Endothelial cell of umbilical vein (primary cell): ENCODE measurements around the gene ASCL5. TPM values are rescaled to one million over a fixed set of nuclear protein-coding genes. Genes with fewer than 3 reads are reported as not detected.

Source experiments
- BruUV-seq: library from RNA; stranded (reverse); fragments of 400-500 nt; replicated peaks from 2 replicates; lab custom pipeline; 2021; lab: Mats Ljungman, UMichigan
- CTCF ChIA-PET: fragments of 300-600, 350-600 bp; sonication (Branson Sonifier 250); formaldehyde crosslinking; loops from one replicate; lab custom pipeline; 2021; ENCODE audit warnings: antibody characterized with exemption, inconsistent platforms; lab: Charles Lee
- POLR2A ChIA-PET: fragments of 300-600, 350-600 bp; sonication (Branson Sonifier 250); formaldehyde crosslinking; loops from one replicate; lab custom pipeline; 2021; ENCODE audit warnings: antibody characterized with exemption, inconsistent platforms; lab: Charles Lee
- DNase-seq: peaks from one replicate; pipeline ENCODE4 v3.0.0-alpha.2; 2011; ENCODE audit warnings: low read depth, low spot score
- FAIRE-seq: peaks from 2 replicates; lab custom pipeline; 2011; peaks lifted over from hg19 to GRCh38; lab: Jason Lieb, UNC
- H2AFZ ChIP-seq: 2 replicates; pipeline ENCODE4 v1.6.0; 2012; ENCODE audit warnings: low read depth, low read length, control low read depth, inconsistent platforms
- H3K27ac ChIP-seq: 2 replicates; pipeline ENCODE4 v1.5.1; 2011; ENCODE audit warnings: low read depth, mild to moderate bottlenecking, control low read depth, low read length, moderate library complexity; ENCODE audit not compliant: insufficient read depth
- H3K27me3 ChIP-seq, 2 experiments: 2 replicates each; pipeline versions ENCODE4 v1.6.0 to v1.6.1; 2011; ENCODE audit warnings: low read length in 2 of 2, mixed read lengths in 1 of 2; ENCODE audit not compliant: control insufficient read depth in 2 of 2, insufficient read depth in 2 of 2
- H3K36me3 ChIP-seq, 2 experiments: 2 replicates in 1 of 2; 3 replicates in 1 of 2; pipeline ENCODE4 v1.5.1; 2011; ENCODE audit warnings: low read length in 2 of 2, mild to moderate bottlenecking in 1 of 2, moderate library complexity in 1 of 2; ENCODE audit not compliant: control insufficient read depth in 2 of 2, insufficient read depth in 2 of 2; ENCODE audit errors: extremely low read depth in 1 of 2
- H3K4me1 ChIP-seq: 3 replicates; pipeline ENCODE4 v1.5.1; 2011; ENCODE audit warnings: mild to moderate bottlenecking, low read length; ENCODE audit not compliant: control insufficient read depth, insufficient read depth; ENCODE audit errors: extremely low read depth
- H3K4me2 ChIP-seq: 2 replicates; pipeline ENCODE4 v1.6.1; 2011; ENCODE audit warnings: low read length, control low read depth, mixed read lengths; ENCODE audit not compliant: insufficient read depth
- H3K4me3 ChIP-seq, 3 experiments: fragments of 200-600 bp in 1 of 3; sonication (generic), shearing (Covaris generic) in 1 of 3; replicated peaks in 1 of 3; 2 replicates each; pipeline ENCODE4 v1.5.1; 2011 to 2016; ENCODE audit warnings: control low read depth in 3 of 3, low read length in 3 of 3, mild to moderate bottlenecking in 2 of 3, inconsistent platforms in 1 of 3, low read depth in 1 of 3, moderate library complexity in 1 of 3; ENCODE audit not compliant: insufficient read depth in 1 of 3
- H3K79me2 ChIP-seq: 2 replicates; pipeline ENCODE4 v1.6.0; 2012; ENCODE audit warnings: low read length, inconsistent platforms; ENCODE audit not compliant: control insufficient read depth, insufficient read depth
- H3K9ac ChIP-seq: replicated peaks from 2 replicates; pipeline ENCODE3; 2011; ENCODE audit warnings: low read length, control low read depth; ENCODE audit not compliant: insufficient read depth; ENCODE audit errors: extremely low read depth
- H3K9me1 ChIP-seq: replicated peaks from 3 replicates; pipeline ENCODE4 v1.6.0; 2011; ENCODE audit warnings: mild to moderate bottlenecking, low read length; ENCODE audit not compliant: control insufficient read depth, insufficient read depth; ENCODE audit errors: extremely low read depth
- H3K9me3 ChIP-seq: replicated peaks from 2 replicates; pipeline ENCODE4 v1.5.1; 2012; ENCODE audit warnings: low read length, inconsistent platforms; ENCODE audit not compliant: control insufficient read depth, insufficient read depth
- H4K20me1 ChIP-seq: replicated peaks from 2 replicates; pipeline ENCODE3; 2011; ENCODE audit warnings: mild to moderate bottlenecking, low read length; ENCODE audit not compliant: control insufficient read depth, insufficient read depth; ENCODE audit errors: extremely low read depth
- EZH2 ChIP-seq: IDR thresholded peaks from 2 replicates; pipeline ENCODE4 v1.6.1; 2012; ENCODE audit warnings: borderline replicate concordance, low read depth, mild to moderate bottlenecking, moderate library complexity, low read length, inconsistent platforms; ENCODE audit not compliant: severe bottlenecking
- FOS ChIP-seq: IDR thresholded peaks from 2 replicates; pipeline ENCODE4 v1.6.1; 2011; ENCODE audit warnings: mild to moderate bottlenecking, low read length, moderate library complexity, borderline replicate concordance; ENCODE audit not compliant: insufficient read depth
- GATA2 ChIP-seq: IDR thresholded peaks from 2 replicates; pipeline ENCODE4 v1.7.0; 2011; ENCODE audit warnings: low read depth, mild to moderate bottlenecking, moderate library complexity, mixed read lengths, low read length; ENCODE audit not compliant: insufficient read length, insufficient read depth
- JUN ChIP-seq: IDR thresholded peaks from 2 replicates; pipeline ENCODE4 v1.6.1; 2011; ENCODE audit warnings: borderline replicate concordance, low read depth; ENCODE audit not compliant: insufficient read length, insufficient read depth
- MYC ChIP-seq: IDR thresholded peaks from one replicate; pipeline ENCODE4 v1.6.1; 2011; ENCODE audit warnings: mild to moderate bottlenecking, low read depth, low read length
- POLR2A ChIP-seq: IDR thresholded peaks from 2 replicates; pipeline ENCODE4 v1.6.1; 2012; ENCODE audit warnings: low read depth, mild to moderate bottlenecking, control low read depth, low read length
- POLR2AphosphoS5 ChIP-seq: IDR thresholded peaks from 2 replicates; pipeline ENCODE4 v1.6.1; 2012; ENCODE audit warnings: low read depth, mild to moderate bottlenecking, control low read depth, low read length, moderate library complexity; ENCODE audit not compliant: insufficient read depth
- dilution Hi-C: fragments of 300-500 bp; cut with MboI; formaldehyde crosslinking; loops from one replicate; pipeline ENCODE4 v1.15.0; 2019; ENCODE audit warnings: low sequenced_read_pairs; ENCODE audit not compliant: extremely low pct_ligation_motif_present
- intact Hi-C: fragments of 100-400 bp; cut with micrococcal nuclease; formaldehyde crosslinking; loops from one replicate; pipeline ENCODE4 v1.10.0; 2022
- polyA plus RNA-seq, 4 experiments: library from polyadenylated mRNA; depleted of rRNA in 3 of 4; stranded (reverse) in 3 of 4; unstranded in 1 of 4; fragments of >200 nt; gene quantifications; 2 replicates each; pipeline versions ENCODE4 v1.2.1 to v1.2.3, GENCODE V29; 2011 to 2012; ENCODE audit warnings: missing spikeins in 1 of 4
- total RNA-seq: library from RNA; stranded (reverse); gene quantifications from 2 replicates; pipeline ENCODE4 v1.2.3, GENCODE V29; 2021
- TF ChIP-seq, protein P1 (sequence below), 2 donors: IDR thresholded peaks; 1 replicate in 1 of 2; 2 replicates in 1 of 2; pipeline ENCODE4 v1.5.1; 2011; ENCODE audit warnings: low read length in 2 of 2, mild to moderate bottlenecking in 2 of 2, moderate library complexity in 2 of 2, control low read depth in 1 of 2, inconsistent platforms in 1 of 2, low read depth in 1 of 2; ENCODE audit not compliant: insufficient read depth in 1 of 2; ENCODE audit errors: extremely low read depth in 1 of 2

Gene ASCL5
- total and polyA plus RNA-seq, 2 donors (not counting 3 experiments of a cell fraction or from before 2014, with no cell fraction given): not detected

DNA sequence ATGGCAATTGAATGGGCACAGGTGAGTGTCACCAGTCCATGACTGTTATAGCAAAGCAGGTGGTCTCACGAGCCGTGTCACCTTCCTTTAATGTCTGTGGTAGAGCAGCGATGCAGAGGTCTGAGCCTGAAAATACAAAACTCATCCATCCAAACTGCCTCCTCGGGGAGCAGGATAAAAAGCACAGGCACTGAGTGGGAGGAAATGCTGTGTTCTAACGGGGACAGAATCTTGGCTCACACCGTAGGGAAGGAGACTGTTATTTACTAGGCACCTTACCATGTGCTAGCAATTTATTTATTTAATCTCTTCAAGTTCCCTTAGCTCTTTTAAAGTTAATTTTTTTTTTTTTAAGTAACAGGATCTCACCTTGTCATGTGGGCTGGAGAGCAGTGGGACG lies 1.2 kb downstream of the ASCL5 start:
- Histone ChIP-seq H3K4me1 (no peaks in the 10 kb centered on the region), H3K79me2 (no peaks in the 10 kb centered on the region), H3K4me2 (no peak overlapping the region), H3K9me3 (no peaks in the 10 kb centered on the region), H3K9ac (no peak overlapping the region), H3K36me3 (no peaks in the 10 kb centered on the region), H4K20me1 (no peaks in the 10 kb centered on the region), H3K27ac (no peak overlapping the region), H3K4me3 (no peak overlapping the region), H2AFZ (no peak overlapping the region), H3K9me1 (no peaks in the 10 kb centered on the region), H3K27me3 (peaks cover 18 to 19% of the 10 kb centered on the region in 2 experiments)
- FAIRE-seq (no peak), DNase-seq (no peak)
- intact Hi-C loops (no loop called here), dilution Hi-C loops (no loop called here)
- BruUV-seq: no TSS peak
- CTCF ChIA-PET: interaction anchor here (0.7 to 1.6 kb wide), 3 partner anchors 11 to 154 kb away, joined by 3 to 5 read pairs (median 4); partner anchors contain the start of gene TMEM9
- no peak for TF ChIP-seq GATA2
- TF ChIP-seq POLR2A: no peak
- no peak for TF ChIP-seq EZH2
- no peak for TF ChIP-seq FOS
- no peak for TF ChIP-seq POLR2AphosphoS5
- TF ChIP-seq MYC: no peak
- no peak for TF ChIP-seq JUN
- TF ChIP-seq, protein P1, sequence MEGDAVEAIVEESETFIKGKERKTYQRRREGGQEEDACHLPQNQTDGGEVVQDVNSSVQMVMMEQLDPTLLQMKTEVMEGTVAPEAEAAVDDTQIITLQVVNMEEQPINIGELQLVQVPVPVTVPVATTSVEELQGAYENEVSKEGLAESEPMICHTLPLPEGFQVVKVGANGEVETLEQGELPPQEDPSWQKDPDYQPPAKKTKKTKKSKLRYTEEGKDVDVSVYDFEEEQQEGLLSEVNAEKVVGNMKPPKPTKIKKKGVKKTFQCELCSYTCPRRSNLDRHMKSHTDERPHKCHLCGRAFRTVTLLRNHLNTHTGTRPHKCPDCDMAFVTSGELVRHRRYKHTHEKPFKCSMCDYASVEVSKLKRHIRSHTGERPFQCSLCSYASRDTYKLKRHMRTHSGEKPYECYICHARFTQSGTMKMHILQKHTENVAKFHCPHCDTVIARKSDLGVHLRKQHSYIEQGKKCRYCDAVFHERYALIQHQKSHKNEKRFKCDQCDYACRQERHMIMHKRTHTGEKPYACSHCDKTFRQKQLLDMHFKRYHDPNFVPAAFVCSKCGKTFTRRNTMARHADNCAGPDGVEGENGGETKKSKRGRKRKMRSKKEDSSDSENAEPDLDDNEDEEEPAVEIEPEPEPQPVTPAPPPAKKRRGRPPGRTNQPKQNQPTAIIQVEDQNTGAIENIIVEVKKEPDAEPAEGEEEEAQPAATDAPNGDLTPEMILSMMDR (IDR thresholded peaks at IDR 0.05; ENCODE audit: extremely low read depth in 1 of 2, insufficient read depth in 1 of 2, low read depth in 1 of 2, low read length in 2 of 2): no peak
- POLR2A ChIA-PET: no interaction called here
